K562 (cell line): ENCODE data around the gene NEDD9. TPM values are rescaled to one million over a fixed set of nuclear protein-coding genes. Genes with fewer than 3 reads are reported as not detected.

Source experiments
- ATAC-seq: fragments of 200-7000 bp; cut with Tn5 transposase; 3 replicates; pipeline ENCODE4 v1.9.1; 2020; ENCODE audit warnings: moderate library complexity
- BruUV-seq: library from RNA; stranded (reverse); fragments of 400-500 nt; replicated peaks from 2 replicates; lab custom pipeline; 2021; lab: Mats Ljungman, UMichigan
- CTCF ChIA-PET: fragments of 300-600 bp; formaldehyde crosslinking; extraction: SDS; loops from one replicate; lab custom pipeline; 2021; ENCODE audit warnings: low intra/inter-chr PET ratio; lab: Yijun Ruan, JAX
- POLR2A ChIA-PET: fragments of 300-600, 350-650 bp; sonication (Branson Sonifier 250); formaldehyde crosslinking; extraction: SDS; loops from one replicate; lab custom pipeline; 2021; ENCODE audit warnings: antibody characterized with exemption, inconsistent platforms; lab: Yijun Ruan, JAX
- DNase-seq, 4 experiments: peaks; one replicate each; pipeline versions ENCODE4 v3.0.0 to v3.0.0-alpha.2; 2011 to 2018; ENCODE audit warnings: low spot score in 3 of 4, mixed read lengths in 3 of 4; ENCODE audit errors: extremely low read depth in 1 of 4
- FAIRE-seq: peaks from 2 replicates; lab custom pipeline; 2011; peaks lifted over from hg19 to GRCh38; lab: Jason Lieb, UNC
- H2AFZ ChIP-seq: 2 replicates; pipeline ENCODE4 v1.6.0; 2011; ENCODE audit warnings: low read depth, low read length, control low read depth, inconsistent platforms
- H3K27ac ChIP-seq: fragments of 200-600 bp; 3 replicates; pipeline ENCODE4 v1.8.0; 2011; ENCODE audit warnings: low read depth, mild to moderate bottlenecking, control low read depth, inconsistent platforms, low read length, moderate library complexity, mixed read lengths; ENCODE audit errors: extremely low read depth
- H3K27me3 ChIP-seq, 2 experiments: fragments of 300-600 bp in 1 of 2; 2 replicates in 1 of 2; 3 replicates in 1 of 2; pipeline versions ENCODE4 v1.6.0 to v1.8.0; 2011; ENCODE audit warnings: inconsistent platforms in 2 of 2, low read length in 2 of 2, mild to moderate bottlenecking in 1 of 2, mixed read lengths in 1 of 2, moderate library complexity in 1 of 2; ENCODE audit not compliant: control insufficient read depth in 2 of 2, insufficient read depth in 2 of 2
- H3K36me3 ChIP-seq: fragments of 300-600 bp; 3 replicates; pipeline ENCODE4 v1.8.0; 2011; ENCODE audit warnings: mild to moderate bottlenecking, low read length, inconsistent platforms; ENCODE audit not compliant: control insufficient read depth, insufficient read depth
- H3K4me1 ChIP-seq, 2 experiments: fragments of 200-600 bp in 1 of 2; replicated peaks in 1 of 2; 2 replicates in 1 of 2; 3 replicates in 1 of 2; pipeline versions ENCODE4 v1.5.1 to v1.8.0; 2011; ENCODE audit warnings: inconsistent platforms in 2 of 2, low read length in 2 of 2, mild to moderate bottlenecking in 1 of 2, mixed read lengths in 1 of 2, moderate library complexity in 1 of 2; ENCODE audit not compliant: control insufficient read depth in 2 of 2, insufficient read depth in 2 of 2
- H3K4me2 ChIP-seq: 2 replicates; pipeline ENCODE4 v1.6.1; 2011; ENCODE audit warnings: low read length, control low read depth, inconsistent platforms, mixed read lengths; ENCODE audit not compliant: insufficient read depth
- H3K4me3 ChIP-seq: fragments of 200-600 bp; sonication (generic), shearing (Covaris generic); 2 replicates; pipeline ENCODE4 v1.5.1; 2016; ENCODE audit warnings: control low read depth, inconsistent platforms
- H3K79me2 ChIP-seq: fragments of 200-600 bp; 3 replicates; pipeline ENCODE4 v1.8.0; 2011; ENCODE audit warnings: low read length, inconsistent platforms; ENCODE audit not compliant: control insufficient read depth, insufficient read depth
- H3K9ac ChIP-seq, 2 experiments: 2 replicates each; pipeline versions ENCODE4 v1.6.0 to v1.6.1; 2011; ENCODE audit warnings: low read depth in 2 of 2, low read length in 2 of 2, control low read depth in 1 of 2, inconsistent platforms in 1 of 2, mild to moderate bottlenecking in 1 of 2, mixed read lengths in 1 of 2; ENCODE audit not compliant: insufficient read depth in 1 of 2
- H3K9me1 ChIP-seq: one replicate; pipeline ENCODE4 v1.6.0; 2011; ENCODE audit warnings: inconsistent platforms, mild to moderate bottlenecking, low read length, moderate library complexity; ENCODE audit not compliant: control insufficient read depth, insufficient read depth
- H3K9me3 ChIP-seq: replicated peaks from 2 replicates; pipeline ENCODE4 v1.5.1; 2011; ENCODE audit warnings: low read depth, low read length, inconsistent platforms; ENCODE audit not compliant: control insufficient read depth, insufficient read depth
- H4K20me1 ChIP-seq: replicated peaks from 2 replicates; pipeline ENCODE4 v1.6.1; 2011; ENCODE audit warnings: low read length, inconsistent platforms, mixed read lengths; ENCODE audit not compliant: control insufficient read depth, insufficient read depth
- CTBP1 ChIP-seq: fragments of 450-650 bp; IDR thresholded peaks from 2 replicates; pipeline ENCODE4 v1.6.1; 2016; ENCODE audit warnings: borderline replicate concordance
- PHF21A ChIP-seq: fragments of 450-650 bp; IDR thresholded peaks from 2 replicates; pipeline ENCODE4 v1.6.1; 2017; ENCODE audit warnings: low read depth, borderline replicate concordance
- RBM39 ChIP-seq: fragments of 200-400 bp; formaldehyde crosslinking; optimal IDR thresholded peaks from 2 replicates; pipeline ENCODE3; 2018; ENCODE audit warnings: low read depth, low read length
- SAFB ChIP-seq: fragments of 200-400 bp; formaldehyde crosslinking; IDR thresholded peaks from 2 replicates; pipeline ENCODE4 v1.6.1; 2017; ENCODE audit warnings: low read depth, low read length, borderline replicate concordance
- ZFP36 ChIP-seq: fragments of 150-350 bp; IDR thresholded peaks from 2 replicates; pipeline ENCODE4 v1.6.1; 2018; ENCODE audit warnings: low read length, low read depth; ENCODE audit not compliant: partially characterized antibody
- WGBS: fragments of 100-300 bp; shearing (Covaris generic); methylation state at CpG from one replicate; pipeline ENCODE4 v1.1.6; 2016; ENCODE audit warnings: low coverage, mixed read lengths; ENCODE audit not compliant: insufficient coverage; ENCODE audit errors: missing lambda C conversion rate; 5-methylcytosine and 5-hydroxymethylcytosine counted together
- in situ Hi-C: fragments of 300-500 bp; cut with MboI; formaldehyde crosslinking; loops from 4 replicates; pipeline ENCODE4 v1.15.0; 2018; ENCODE audit warnings: inconsistent platforms, mixed read lengths
- intact Hi-C: fragments of 100-400 bp; cut with micrococcal nuclease; formaldehyde crosslinking; loops from 2 replicates; pipeline ENCODE4 v1.14.2; 2022
- polyA plus RNA-seq, 8 experiments: library from polyadenylated mRNA; depleted of rRNA in 4 of 8; stranded (reverse) in 5 of 8; unstranded in 3 of 8; fragments of >200 nt; fragmentation: Nextera tagmentation in 2 of 8; fragmentation: Illumina TruSeq in 1 of 8; extraction: Ambion mirVana in 2 of 8; extraction: Trizol in 1 of 8; gene quantifications; 2 replicates each; pipeline versions ENCODE4 v1.2.1 to v1.2.3, GENCODE V29; 2011 to 2014; ENCODE audit warnings: inconsistent platforms in 1 of 8, missing spikeins in 1 of 8
- total RNA-seq, 7 experiments: library from RNA; depleted of rRNA in 6 of 7; stranded (reverse); fragments of >200 nt in 6 of 7; fragmentation: Illumina TruSeq in 2 of 7; extraction: Trizol in 2 of 7; gene quantifications; 2 replicates each; pipeline versions ENCODE4 v1.2.1 to v1.2.3, GENCODE V29; 2011 to 2021; ENCODE audit warnings: low replicate concordance in 1 of 7
- TF ChIP-seq, protein P1 (sequence below): fragments of 450-650 bp; IDR thresholded peaks from 2 replicates; pipeline ENCODE4 v1.6.1; 2016; ENCODE audit warnings: antibody characterized with exemption
- TF ChIP-seq, protein P2 (sequence below): sonication (generic); formaldehyde crosslinking; IDR thresholded peaks from 2 replicates; pipeline ENCODE4 v1.8.0; 2023; ENCODE audit warnings: missing genetic modification reagents, mild to moderate bottlenecking, borderline replicate concordance

NEDD9 gene
- total and polyA plus RNA-seq, 9 of the 15 experiments (the other 6 are each of a cell fraction or from before 2014, with no cell fraction given) = 0.04 to 0.18 (median 0.15) TPM; not detected in 6

DNA sequence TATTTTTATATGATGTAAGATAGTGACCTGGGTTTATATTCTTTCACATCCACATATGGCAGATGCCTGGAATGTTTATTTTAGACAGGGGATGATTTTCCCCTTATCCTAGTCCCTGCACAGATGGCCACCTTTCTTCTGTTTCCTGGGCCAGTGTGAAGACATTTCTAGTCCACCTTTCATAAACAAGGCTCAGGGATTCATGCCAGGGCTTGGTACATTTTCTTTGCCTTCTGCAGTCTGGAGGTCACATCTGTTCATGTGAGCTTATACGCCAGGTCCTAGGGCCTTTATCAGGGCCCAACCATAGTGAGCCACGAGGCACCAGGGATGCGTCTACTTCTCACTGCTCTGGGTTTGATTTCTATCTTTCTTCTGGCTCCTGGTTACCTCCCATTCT, 82.9 kb downstream of the NEDD9 start (continued):
- TF ChIP-seq, protein P1, sequence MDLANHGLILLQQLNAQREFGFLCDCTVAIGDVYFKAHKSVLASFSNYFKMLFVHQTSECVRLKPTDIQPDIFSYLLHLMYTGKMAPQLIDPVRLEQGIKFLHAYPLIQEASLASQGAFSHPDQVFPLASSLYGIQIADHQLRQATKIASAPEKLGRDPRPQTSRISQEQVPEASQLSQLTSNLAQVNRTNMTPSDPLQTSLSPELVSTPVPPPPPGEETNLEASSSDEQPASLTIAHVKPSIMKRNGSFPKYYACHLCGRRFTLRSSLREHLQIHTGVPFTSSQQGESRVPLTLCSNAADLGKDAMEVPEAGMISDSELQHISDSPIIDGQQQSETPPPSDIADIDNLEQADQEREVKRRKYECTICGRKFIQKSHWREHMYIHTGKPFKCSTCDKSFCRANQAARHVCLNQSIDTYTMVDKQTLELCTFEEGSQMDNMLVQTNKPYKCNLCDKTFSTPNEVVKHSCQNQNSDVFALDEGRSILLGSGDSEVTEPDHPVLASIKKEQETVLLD = no peak

GRCh38 chr6:11146117-11146826, 86.2 kb downstream of the NEDD9 start:
- Histone ChIP-seq H2AFZ (no peak overlapping the region), H3K4me1 (peaks cover 0 to 8% of the 10 kb centered on the region in 2 experiments; a peak in 3 of 5 replicates), H3K79me2 (no peaks in the 10 kb centered on the region), H3K9me1 (no peaks in the 10 kb centered on the region), H3K27ac (no peak overlapping the region), H3K4me2 (no peak overlapping the region), H3K9me3 (no peaks in the 10 kb centered on the region), H3K9ac (no peak overlapping the region), H3K36me3 (no peaks in the 10 kb centered on the region), H3K4me3 (no peak overlapping the region), H3K27me3 (peaks cover 0 to 17% of the 10 kb centered on the region in 2 experiments; a peak in 2 of 5 replicates), H4K20me1 (no peaks in the 10 kb centered on the region)
- no peak for ATAC-seq
- no peak for TF ChIP-seq CTBP1
- TF ChIP-seq, protein P2, sequence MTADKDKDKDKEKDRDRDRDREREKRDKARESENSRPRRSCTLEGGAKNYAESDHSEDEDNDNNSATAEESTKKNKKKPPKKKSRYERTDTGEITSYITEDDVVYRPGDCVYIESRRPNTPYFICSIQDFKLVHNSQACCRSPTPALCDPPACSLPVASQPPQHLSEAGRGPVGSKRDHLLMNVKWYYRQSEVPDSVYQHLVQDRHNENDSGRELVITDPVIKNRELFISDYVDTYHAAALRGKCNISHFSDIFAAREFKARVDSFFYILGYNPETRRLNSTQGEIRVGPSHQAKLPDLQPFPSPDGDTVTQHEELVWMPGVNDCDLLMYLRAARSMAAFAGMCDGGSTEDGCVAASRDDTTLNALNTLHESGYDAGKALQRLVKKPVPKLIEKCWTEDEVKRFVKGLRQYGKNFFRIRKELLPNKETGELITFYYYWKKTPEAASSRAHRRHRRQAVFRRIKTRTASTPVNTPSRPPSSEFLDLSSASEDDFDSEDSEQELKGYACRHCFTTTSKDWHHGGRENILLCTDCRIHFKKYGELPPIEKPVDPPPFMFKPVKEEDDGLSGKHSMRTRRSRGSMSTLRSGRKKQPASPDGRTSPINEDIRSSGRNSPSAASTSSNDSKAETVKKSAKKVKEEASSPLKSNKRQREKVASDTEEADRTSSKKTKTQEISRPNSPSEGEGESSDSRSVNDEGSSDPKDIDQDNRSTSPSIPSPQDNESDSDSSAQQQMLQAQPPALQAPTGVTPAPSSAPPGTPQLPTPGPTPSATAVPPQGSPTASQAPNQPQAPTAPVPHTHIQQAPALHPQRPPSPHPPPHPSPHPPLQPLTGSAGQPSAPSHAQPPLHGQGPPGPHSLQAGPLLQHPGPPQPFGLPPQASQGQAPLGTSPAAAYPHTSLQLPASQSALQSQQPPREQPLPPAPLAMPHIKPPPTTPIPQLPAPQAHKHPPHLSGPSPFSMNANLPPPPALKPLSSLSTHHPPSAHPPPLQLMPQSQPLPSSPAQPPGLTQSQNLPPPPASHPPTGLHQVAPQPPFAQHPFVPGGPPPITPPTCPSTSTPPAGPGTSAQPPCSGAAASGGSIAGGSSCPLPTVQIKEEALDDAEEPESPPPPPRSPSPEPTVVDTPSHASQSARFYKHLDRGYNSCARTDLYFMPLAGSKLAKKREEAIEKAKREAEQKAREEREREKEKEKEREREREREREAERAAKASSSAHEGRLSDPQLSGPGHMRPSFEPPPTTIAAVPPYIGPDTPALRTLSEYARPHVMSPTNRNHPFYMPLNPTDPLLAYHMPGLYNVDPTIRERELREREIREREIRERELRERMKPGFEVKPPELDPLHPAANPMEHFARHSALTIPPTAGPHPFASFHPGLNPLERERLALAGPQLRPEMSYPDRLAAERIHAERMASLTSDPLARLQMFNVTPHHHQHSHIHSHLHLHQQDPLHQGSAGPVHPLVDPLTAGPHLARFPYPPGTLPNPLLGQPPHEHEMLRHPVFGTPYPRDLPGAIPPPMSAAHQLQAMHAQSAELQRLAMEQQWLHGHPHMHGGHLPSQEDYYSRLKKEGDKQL (CRISPR knock-in tag) = no peak
- TF ChIP-seq PHF21A = no peak
- TF ChIP-seq ZFP36 = peak; percentile 20
- no peak for TF ChIP-seq SAFB
- TF ChIP-seq RBM39 = no peak
- no TSS peak for BruUV-seq
- intact Hi-C loops (loop anchor here (10.0 kb wide), 1 partner anchor 191 kb away; no protein-coding TSS in a partner anchor), in situ Hi-C loops (no loop called here)
- no peak for DNase-seq
- FAIRE-seq = no peak
- POLR2A ChIA-PET = no interaction called here
- CTCF ChIA-PET = interaction anchor here (3.5 kb wide), 1 partner anchor 349 kb away, joined by 68 read pairs; no protein-coding TSS in a partner anchor
- WGBS = 13% methylated on average over 4 of the region's 4 CpGs
